Nucleus accumbens (tissue), 56 donors: Measurements from ENCODE around the gene PRDX2.

Source experiments
- DNase-seq, 56 donors: peaks; one replicate each; lab custom pipeline; 2025; lab: John Stamatoyannopoulos, UW

Gene PRDX2

DNA sequence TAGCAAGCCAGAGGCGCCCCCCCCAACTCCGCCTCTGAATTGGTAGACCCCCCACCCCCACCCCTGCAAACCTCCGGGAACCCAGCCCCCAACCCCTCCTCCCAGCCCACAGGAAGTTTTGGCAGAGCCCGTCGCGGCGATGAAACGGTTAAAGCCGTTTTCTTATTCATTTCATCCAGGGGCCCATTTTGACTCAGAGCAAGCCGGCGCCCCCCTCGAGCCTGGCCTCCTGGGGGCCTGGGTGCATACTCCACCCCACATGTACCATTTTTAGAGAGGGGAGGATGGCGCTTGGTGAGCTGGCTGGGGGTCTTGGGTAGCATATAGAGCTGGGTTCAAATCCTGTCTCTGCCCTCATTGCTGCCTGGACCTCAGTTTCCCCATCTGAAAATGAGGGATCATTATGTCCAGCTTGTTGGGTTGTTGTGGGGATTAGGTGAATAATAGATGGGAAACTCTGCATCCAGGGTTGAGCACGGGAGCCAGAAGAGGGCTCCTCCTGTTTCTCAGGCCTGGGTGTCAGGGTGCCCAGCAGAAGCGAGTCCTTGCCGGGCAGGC, 18.2 kb downstream of the PRDX2 start:
- DNase-seq = peak in 2 of 56 donors; percentile 20 to 54

DNA sequence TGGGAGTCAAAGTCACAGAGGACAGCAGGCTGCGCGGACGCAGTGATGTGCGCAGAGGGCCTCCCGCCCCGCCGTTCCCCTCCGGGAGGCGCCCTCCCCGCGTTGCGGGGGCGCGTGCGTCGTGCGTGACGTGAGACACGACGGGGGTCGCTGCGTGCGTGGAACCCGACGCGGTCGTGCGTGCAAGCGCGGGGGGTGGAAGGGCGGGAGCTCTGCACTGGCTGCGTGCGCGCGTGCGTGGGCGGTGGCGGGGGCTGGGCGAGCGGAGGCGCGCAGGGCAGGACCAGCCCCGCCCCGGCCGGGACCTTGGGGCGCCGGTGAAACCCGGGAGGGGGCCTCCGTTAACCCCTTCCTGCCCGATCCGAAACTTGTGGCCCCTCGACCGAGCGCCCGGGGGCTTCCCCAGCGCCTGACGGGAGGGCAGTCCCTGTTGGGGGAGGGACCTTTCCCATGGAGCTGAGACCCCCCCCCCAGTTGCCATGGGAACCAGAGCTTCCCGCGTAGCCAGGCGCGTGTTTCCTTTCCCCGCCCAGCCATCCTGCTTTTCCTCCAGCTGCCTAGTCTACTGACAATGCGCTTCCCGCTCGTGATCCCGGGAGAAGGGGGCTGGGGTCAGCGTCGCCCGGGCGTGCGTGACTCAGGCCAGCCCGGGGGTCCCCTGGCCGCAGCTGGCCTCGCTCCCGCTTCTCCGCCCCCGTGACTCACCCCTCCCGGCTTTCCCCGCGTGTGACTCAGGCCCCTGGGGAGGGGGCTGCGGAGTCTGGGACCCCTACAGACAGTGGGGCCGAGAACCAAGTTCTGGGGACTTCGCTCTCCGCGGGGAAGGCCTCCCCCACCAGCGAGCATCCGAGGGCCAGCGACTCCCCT, 18.9 kb downstream of the PRDX2 start:
- peak in 54 of 56 donors; percentile 65 to 98 (median 89) for DNase-seq

DNA sequence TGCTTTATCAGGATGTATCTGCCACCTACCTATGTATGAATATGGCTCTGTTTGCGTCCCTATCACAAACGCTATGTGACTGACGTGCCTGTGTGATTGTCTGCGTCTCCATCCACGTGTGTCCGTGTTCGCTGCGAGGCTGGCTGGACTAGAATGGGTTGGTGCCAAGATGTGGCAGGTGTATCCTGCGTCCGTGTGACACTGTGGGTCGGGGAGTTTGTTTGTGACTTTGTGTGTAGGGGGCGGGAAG, 19.5 kb downstream of the PRDX2 start:
- no peak for DNase-seq

DNA sequence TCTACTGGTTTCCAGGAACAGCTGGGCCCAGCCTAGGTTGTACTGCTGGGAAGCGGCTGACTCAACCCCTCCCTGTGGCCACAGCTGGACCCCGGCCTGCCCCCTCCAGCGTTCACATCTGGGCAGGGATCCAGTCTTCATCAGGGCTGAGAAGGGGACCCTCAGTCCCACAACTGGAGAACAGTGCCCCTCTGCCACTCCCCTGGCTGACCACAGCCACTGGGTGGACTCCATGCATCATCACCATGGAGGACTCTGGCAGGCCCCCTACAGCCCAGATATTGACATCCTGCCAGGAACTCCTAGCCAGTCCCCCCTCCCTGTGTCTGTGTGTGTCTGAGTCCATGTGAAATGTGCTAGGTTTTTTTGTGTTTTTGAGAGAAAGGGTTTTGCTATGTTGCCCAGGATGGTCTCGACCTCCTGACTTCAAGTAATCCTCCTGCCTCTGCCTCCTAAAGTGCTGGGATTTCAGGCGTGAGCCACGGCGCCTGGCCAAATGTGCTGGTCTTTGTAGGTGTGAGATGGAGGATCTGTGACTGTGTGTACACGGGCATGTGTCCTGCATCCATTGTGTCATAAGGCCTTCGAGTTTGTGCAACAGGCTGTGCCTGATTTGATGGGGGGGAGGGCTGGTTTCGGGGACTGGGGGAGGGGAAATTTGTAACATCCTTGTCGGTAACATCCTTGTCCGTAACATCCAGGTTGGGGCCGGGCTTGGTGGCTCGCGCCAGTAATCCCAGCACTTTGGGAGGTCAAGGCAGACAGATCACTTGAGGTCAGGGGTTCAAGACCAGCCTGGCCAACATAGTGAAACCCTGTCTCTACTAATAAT, 22.2 kb downstream of the PRDX2 start:
- peak in 21 of 56 donors; percentile 8 to 62 (median 25) for DNase-seq

DNA sequence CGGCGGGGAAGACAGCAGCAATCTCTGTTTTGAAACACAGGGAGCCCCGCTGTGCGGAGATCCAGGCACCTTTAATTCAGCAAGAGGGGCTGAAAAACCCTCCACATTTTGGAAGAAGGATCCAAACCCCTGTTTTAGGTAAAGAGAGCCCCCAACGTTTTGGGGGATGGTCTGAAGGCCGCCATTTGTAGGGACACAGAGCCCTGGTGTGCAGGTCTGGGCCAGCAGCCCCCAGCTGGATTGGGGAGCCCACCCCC, 22.8 kb downstream of the PRDX2 start:
- DNase-seq = peak in 1 of 56 donors; percentile 48

DNA sequence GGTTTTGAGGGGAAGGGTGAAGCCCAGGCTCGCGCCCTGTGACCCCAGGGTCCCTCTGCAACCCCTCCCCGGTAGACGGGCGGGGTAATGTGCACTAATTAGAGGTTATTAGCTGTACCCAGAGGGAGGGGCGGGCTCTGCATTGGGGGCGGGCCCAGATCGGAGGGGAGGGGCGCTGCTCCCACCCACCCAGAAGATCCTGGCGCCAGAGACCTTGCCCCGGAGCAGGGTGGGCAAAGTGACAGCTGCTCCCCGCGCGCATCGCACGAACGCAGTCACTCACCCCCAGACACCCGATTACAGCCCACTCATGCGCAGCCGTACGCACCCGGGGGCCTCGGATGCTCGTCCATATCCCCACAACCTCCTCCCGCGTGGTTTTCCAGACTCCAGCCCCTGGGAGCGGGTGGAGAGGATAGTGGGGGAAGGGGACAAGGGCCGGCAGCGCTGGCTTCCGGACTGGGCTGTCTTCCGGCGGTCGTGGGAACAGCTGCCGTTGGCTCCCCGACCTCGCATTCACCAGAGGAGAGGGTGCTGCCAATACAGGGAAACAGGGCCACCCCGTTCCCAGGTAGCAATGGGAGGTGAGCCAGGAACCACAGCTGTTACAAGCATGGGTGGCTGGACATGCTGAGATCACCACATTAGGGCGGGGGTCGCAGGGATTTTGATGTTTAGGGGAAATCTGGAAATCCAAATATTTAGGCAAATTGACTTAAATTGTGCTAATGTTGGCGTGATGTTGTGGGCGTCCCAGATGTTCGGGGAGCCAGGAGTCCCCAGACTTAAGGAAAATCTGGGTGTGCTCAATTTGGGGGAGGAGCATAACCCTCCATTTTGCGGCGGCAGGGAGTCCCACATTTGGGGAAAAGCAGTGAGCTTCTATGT, 23.3 kb downstream of the PRDX2 start:
- peak in 42 of 56 donors; percentile 29 to 81 (median 64) for DNase-seq

DNA sequence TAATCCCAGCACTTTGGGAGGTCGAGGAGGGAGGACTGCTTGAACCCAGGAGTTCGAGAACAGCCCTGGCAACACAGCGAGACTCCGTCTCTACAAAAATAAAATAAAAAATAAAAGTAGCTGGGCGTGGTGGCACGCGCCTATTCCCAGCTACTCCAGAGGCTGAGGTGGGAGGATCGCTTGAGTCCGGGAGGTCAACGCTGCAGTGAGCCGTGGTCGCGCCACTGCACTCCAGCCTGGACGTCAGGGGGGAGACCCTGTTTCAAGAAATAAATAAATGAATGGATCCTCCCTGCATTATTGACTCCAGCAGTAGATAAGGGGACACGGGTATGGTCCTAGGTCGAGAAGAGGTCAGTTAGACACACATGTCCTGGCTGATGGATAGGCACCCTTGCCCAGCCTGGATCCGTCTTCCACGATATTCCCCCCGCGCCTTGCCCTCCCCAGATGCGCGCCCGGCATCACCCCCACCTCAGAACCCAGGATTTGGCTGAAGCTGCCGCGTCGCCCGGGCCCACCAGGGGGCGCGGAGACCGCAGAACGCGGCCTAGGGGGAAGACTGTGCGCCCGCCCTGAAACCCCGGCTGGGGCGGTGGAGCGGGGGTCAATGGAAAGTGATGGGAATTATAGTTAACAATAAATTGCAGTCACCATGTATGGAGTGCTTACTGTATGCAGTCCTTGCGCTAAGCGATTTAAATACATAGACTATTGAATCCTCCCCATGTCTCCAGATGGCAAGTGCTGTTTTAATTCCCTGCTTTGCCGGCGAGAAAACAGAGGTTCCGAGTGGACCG, 24.2 kb downstream of the PRDX2 start:
- peak in 52 of 56 donors; percentile 22 to 87 (median 69) for DNase-seq

DNA sequence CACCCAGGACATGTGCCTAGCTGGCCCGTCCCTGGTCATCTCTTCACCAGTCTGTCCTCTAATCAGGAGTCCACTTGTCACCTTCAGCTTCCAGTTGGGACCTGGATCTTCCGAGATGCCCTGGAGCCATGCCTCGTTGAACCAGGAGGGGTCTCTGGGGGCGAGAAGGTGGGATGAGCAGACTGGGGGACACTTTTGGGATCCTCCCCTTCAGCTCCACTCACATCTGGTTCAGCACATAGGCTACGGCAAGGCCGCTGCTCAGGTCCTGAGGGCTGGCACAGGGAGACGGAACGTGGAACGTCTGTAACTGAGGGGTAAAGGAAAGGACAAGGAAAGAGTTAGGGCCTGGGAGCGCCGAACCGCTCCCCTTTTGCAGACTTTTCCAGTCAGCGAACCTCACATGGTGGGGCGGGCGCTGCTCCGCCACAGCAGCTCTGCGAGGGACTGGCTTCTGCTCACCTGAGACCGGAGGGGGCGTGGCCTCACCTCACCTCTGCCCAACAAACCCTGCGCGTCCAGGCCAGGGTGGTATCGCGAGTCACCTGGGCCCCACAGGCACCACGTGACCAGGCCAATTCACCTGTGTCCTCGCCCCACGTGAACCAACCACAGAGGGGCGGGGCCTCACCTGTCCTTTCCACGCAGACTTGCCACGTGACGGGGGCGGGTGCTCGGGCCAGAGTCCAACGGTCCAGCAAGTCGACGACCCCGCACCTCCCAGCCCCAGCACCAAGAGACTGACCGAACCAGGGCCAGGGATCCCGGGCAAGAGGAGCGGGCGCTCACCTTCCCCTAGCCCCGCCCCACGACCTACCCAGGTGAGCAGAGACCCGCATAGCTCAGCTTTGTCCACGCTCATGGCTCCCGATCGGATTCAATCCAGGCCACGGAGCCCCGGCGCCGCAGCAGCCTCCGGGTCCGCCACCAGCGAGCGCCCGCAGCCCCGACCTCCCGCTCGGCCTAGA, 26.7 kb downstream of the PRDX2 start, which contains the start of gene HOOK2:
TSS of gene HOOK2 (minus strand) at position 965 of the 968 bp plus-strand sequence. CDS start at position 862, 103 bp downstream.
- peak in 24 of 56 donors; percentile 31 to 80 (median 52) for DNase-seq

- DNase-seq = peak in 1 of 56 donors; percentile 6
Measured at GRCh38 chr19:12773571-12773970, 28.0 kb downstream of the PRDX2 start.

GRCh38 chr19:12772323-12772722, 29.3 kb downstream of the PRDX2 start:
- no peak for DNase-seq

DNA sequence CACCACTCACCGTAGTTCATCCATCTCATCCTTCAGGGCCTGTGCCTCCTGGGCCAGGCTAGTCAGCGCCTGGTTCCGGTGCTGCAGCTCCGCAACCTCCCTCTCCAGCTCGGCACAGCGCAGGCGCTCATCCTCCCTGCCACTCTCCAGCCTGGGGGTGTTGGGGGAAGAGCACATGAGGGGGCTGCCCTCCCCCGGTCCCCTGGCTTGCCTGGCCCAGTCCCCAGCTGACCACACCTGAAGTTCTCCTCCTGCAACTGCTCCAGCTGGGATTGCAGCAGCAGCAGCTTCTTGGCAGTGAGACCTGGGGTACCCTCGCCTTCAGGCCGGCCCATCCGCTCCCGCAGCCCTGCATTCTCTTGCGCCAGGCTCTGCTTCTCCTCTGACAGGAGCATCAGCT, 30.7 kb downstream of the PRDX2 start:
- DNase-seq = no peak

- no peak for DNase-seq
Measured at GRCh38 chr19:12769689-12770088, 31.9 kb downstream of the PRDX2 start.

- DNase-seq = no peak
Measured at GRCh38 chr19:12767666-12768065, 33.9 kb downstream of the PRDX2 start.

- DNase-seq = no peak
Measured at GRCh38 chr19:12767150-12767549, 34.5 kb downstream of the PRDX2 start.

DNA sequence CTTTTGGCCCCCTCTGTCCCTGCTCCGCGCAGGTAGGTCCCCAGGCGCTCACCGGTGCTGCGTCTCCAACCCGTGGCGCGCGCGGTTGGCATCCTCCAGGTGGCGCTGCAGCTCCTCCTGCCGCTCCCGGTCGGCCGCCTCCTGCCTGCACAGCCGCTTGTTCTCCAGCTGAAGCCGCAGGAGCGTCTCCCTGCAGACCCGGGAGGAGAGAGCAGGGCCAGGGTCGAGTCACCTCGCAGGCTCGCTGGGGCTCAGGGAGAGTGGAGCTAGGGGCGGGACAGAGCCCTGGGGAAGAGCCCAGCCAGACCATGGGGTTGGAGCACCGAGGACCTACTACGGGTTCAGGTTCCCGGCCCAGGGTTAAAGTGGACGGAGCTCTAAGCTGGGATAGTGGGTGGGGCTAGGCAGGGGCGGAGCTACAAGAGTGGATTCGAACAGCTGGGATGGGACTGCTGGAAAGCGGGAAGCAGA, 35.5 kb downstream of the PRDX2 start:
- DNase-seq = peak in 36 of 56 donors; percentile 5 to 80 (median 56)

- no peak for DNase-seq
Measured at GRCh38 chr19:12764698-12765097, 36.9 kb downstream of the PRDX2 start.

DNA sequence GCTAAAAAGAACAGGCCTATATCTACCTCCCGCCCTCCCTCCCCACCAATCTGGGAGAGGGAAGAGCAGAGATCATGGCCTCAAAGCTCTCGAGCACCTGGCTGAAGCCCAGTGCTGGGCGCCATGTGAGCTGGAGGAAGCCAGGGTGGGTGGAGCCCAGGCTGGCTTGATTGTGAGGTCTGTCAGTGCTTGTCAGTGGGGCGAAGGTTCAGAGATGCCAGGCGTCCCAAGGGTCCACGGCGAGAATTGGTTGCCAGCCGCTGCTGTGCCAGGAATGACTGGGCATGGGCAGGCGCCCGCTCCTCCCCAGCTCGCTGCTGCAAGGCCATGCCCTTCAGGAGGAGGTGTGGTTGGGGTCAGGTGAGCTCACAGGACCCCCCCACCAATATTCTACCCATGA, 38.5 kb downstream of the PRDX2 start:
- no peak for DNase-seq

DNA sequence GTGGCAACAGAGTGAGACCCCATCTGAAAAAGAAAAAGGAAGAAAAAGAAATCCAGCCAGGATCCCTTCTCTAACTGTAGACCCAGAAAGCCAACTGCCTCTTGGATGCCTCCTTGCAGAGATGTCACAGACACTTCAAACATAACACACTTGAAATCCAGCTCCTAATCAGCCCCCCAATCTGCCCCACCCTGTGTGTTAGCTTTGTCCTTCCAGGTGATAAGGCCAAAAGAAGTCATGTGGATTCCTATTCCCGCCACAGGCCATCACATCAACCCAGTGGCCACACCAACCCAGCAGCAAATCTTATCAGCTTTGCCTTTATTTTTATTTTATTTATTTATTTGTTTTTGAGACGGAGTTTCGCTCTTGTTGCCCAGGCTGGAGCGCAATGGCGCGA, 41.9 kb downstream of the PRDX2 start:
- DNase-seq = no peak
